HG03432 (cell line): Measurements from ENCODE around the gene SEC14L6.
"Not testable (repeated sequence)": the region's sequence is repeated elsewhere in the genome, so short reads cannot be mapped to it uniquely, and the experiment has no call there.

Experiments
- ATAC-seq: cut with Tn5 transposase; IDR thresholded peaks from one replicate; pipeline ENCODE4 v1.9.1; 2021; ENCODE audit warnings: mild to moderate bottlenecking, moderate library complexity; ENCODE audit not compliant: unreplicated experiment

SEC14L6 gene

GRCh38 chr22:30567277-30567676 lies 20.7 kb upstream of the SEC14L6 start:
- not testable (repeated sequence) for ATAC-seq

DNA sequence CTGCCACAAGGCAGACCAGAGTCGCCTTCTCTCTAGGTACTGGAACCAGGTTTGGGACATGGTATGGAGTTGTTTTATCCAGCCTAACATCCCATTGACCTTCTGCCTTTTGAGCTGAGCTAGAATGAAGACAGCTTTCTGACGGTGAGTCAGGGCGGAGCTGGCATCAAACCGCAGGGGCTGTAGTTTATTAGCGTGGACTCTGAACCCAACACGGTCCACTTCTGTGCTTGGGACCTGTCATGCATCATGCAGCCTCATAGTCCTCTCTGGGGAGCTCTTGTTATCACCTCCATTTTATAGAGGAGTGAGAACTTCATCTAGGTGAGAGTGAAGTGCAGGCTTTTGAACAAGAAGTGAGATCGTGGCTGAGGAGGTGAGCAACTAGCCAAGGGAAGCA lies 19.6 kb upstream of the SEC14L6 start:
- ATAC-seq, result no peak

GRCh38 chr22:30565341-30565740 lies 18.8 kb upstream of the SEC14L6 start:
- no peak for ATAC-seq

DNA sequence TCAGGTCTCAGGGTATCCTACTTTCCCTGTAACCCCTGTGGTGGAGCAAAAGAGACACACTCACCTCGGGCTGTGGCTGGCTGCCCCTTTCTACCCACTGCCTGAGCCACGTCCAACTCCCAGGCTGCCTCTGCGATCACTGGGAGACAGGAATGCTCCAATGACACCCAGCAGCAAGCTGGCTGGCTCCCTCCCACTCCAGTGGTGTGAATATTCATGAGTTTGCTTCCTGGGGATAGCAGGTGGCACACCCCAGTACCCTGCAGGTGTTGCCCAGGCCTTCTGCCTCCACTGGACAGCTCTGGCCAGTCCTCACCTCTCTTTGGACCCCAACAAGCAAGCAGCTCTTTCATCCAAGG lies 18.2 kb upstream of the SEC14L6 start:
- no peak for ATAC-seq

- ATAC-seq, result no peak
These were observed 17.7 kb upstream of the SEC14L6 start for GRCh38 chr22:30564045-30564760.

GRCh38 chr22:30562366-30562765 lies 15.8 kb upstream of the SEC14L6 start:
- no peak for ATAC-seq

DNA sequence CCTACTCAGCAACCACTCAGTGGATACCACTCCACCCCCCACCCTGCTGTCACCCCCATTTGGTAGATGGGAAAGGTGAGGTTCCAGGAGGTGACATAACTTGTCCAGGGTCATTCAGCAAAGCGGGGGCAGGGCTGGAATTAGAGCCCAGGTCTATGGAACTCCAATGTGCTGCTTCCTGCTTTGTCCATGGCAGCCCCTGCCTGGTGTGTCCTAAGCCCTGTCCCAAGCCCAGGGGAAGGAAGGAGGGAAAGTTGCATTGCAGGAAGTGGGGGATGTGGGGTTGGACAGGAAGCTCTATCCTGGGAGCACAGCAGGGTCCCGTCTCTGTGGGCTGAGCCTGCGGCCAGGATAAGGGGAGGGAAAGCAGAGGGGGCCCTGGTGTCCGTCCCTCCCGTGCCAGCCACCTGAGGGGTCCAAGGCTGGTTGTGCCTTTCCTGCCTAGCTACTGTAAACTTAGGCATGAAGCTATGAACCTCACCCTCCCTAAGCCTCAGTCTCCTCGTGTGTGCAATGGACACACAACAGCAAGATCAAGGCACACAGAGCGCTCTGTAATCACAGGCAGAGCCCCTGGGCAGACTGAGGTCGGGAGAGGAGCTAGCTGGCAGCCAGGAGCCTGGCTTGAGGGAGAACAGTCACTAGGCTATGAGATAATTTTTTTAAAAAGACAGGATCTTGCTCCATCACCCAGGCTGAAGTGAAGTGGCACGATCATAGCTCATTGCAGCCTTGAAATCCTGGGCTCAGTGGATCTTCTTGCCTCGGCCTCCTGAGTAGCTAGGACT lies 15.1 kb upstream of the SEC14L6 start:
- no peak for ATAC-seq

DNA sequence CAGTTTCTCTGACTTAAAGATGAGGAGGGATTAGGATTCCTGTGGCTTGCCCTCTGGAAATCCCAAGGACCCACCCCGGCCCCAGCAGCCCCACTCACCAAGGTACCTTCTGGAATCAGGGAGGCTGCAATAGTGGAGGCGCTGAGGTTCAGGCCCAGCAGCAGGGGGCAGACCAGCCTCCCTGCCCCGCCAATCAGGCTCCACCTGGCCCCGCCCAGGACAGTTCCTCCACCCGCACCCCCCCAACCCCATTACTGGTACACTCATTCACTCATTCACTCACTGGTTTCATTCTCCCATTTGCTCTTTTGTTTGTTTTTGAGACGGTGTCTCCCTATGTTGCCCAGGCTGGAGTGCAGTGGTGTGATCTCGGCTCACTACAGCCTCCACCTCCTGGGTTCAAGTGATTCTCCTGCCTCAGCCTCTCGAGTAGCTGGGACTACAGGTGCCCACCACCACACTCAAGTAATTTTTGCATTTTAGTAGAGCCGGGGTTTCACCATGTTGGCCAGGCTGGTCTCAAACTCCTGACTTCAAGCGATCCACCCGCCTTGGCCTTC lies 14.2 kb upstream of the SEC14L6 start:
- ATAC-seq, result not testable (repeated sequence)

GRCh38 chr22:30559889-30560288 lies 13.3 kb upstream of the SEC14L6 start:
- no peak for ATAC-seq

- ATAC-seq, result no peak
These were observed 10.7 kb upstream of the SEC14L6 start for GRCh38 chr22:30557243-30557642.

DNA sequence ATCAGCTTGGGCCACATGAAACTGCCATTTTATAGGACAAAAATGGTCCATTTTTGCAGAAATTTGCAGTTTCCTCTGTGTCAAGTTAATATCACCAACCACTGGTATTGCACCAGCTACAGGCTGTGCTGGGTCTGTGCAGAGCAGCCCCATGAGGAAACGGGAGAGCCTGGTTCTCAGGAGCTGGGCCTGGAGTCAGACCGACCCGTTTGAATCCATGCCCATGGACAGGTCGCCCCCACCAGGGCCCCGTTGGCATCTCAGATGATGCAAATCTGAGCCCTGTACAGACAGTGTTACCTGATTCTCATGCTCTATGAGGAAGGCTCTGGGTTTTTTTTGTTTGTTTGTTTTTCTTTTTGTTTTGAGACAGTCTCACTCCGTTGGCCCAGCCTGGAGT lies 9.8 kb upstream of the SEC14L6 start:
- no peak for ATAC-seq

- no peak for ATAC-seq
These were observed 9.0 kb upstream of the SEC14L6 start for GRCh38 chr22:30555282-30556210.

- no peak for ATAC-seq
These were observed 7.4 kb upstream of the SEC14L6 start for GRCh38 chr22:30553971-30554370.

GRCh38 chr22:30552719-30553118 lies 6.2 kb upstream of the SEC14L6 start:
- no peak for ATAC-seq

DNA sequence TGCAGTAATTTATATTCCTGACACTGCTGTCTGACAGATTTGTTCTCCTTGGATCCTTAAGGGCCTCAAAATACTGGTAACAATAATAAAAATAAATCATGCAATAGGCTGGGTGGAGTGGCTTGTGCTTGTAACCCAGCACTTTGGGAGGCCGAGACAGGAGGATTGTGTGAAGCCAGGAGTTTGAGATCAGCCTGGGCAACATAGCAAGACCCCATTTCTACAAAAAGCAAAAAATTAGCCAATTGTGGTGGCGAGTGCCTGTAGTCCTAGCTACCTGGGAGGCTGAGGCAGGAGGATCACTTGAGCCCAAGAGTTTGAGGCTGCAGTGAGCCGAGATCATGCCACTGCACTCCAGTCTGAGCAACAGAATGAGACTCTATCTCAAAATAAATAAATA lies 5.3 kb upstream of the SEC14L6 start:
- ATAC-seq, result not testable (repeated sequence)

- ATAC-seq, result no peak
These were observed 647 bp upstream of the SEC14L6 start for GRCh38 chr22:30547188-30547587.

DNA sequence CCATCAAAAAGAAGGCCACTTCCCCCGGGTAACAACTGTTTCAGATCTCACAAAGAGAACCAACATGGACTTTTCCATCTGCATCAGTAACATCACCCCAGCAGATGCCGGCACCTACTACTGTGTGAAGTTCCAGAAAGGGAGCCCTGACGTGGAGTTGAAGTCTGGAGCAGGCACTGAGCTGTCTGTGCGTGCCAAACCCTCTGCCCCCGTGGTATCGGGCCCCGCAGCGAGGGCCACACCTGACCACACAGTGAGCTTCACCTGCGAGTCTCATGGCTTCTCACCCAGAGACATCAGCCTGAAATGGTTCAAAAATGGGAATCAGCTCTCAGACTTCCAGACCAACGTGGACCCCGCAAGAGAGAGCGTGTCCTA lies 3.7 kb downstream of the SEC14L6 start:
- ATAC-seq, result no peak

DNA sequence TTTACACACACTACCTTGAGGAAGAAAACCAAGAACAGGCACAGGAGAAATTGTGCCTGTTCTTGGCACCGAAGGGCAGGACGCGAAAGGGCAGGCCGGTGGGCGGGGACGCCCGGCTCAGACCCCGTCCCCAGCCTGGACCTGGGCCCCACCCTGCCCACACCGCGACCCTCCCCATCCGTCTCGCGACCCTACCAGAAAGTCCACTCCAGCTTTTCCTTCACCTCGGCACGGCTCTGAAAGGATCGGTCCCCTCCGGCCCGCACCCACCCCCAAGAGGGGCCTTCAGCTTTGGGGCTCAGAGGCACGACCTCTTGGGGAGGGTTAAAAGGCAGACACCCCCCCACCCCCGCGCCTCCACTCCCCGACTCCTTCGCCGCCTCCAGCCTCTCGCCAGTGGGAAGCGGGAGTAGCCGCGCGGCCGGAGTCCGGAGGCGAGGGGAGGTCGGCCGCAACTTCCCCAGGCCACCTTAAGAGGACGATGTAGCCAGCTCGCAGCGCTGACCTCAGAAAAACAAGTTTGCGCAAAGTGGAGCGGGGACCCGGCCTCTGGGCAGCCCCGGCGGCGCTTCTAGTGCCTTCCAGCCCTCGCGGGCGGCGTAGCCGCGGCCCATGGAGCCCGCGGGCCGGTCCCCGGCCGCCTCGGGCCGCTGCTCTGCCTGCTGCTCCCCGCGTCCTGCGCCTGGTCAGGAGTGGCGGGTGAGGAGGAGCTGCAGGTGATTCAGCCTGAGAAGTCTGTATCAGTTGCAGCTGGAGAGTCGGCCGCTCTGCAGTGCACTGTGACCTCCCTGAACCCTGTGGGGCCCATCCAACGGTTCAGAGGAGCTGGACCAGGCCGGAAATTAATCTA lies 4.4 kb downstream of the SEC14L6 start:
- ATAC-seq, result no peak

GRCh38 chr22:30541511-30541910 lies 5.0 kb downstream of the SEC14L6 start:
- ATAC-seq, result not testable (repeated sequence)

DNA sequence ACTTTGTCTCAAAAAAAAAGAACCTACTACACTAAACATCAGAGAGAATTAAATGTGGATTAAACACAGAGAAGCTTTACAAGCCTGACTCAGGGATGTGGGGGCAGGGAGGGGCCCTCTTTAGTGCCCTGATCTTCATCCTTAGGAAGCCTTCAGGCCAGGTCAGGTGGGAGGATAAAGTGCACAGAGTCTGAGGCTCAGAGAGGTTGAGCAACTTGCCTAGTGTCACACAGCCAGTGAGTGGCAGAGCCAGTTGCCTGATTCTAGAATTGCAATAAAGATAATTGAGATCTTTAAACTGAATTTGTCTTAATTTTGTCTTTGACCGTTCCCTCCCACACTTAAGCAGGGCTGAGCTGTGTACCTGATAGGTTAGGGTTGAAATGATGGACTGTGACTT lies 7.2 kb downstream of the SEC14L6 start:
- no peak for ATAC-seq
